IPS DF 4.7 (cell line): ENCODE measurements around the gene SPNS3.

Experiments used
- DNase-seq: peaks from one replicate; pipeline ENCODE4 v3.0.0-alpha.2; 2013; ENCODE audit warnings: low spot score; ENCODE audit errors: extremely low read depth

The SPNS3 gene

GRCh38 chr17:4529533-4530152 is 95.9 kb downstream of the SPNS3 start:
- DNase-seq, result no peak

- no peak for DNase-seq
These were observed 97.3 kb downstream of the SPNS3 start for GRCh38 chr17:4530799-4531730.

GRCh38 chr17:4531988-4532736 is 98.4 kb downstream of the SPNS3 start:
- DNase-seq, result no peak

GRCh38 chr17:4532860-4533522 is 99.3 kb downstream of the SPNS3 start:
- no peak for DNase-seq

GRCh38 chr17:4533523-4534504 is 100.1 kb downstream of the SPNS3 start:
- no peak for DNase-seq

GRCh38 chr17:4534515-4534914 is 100.8 kb downstream of the SPNS3 start:
- no peak for DNase-seq

GRCh38 chr17:4534928-4535666 is 101.4 kb downstream of the SPNS3 start:
- DNase-seq, result no peak

- DNase-seq, result no peak
These were observed 102.0 kb downstream of the SPNS3 start for GRCh38 chr17:4535667-4536258.

GRCh38 chr17:4536259-4536741 is 102.6 kb downstream of the SPNS3 start:
- no peak for DNase-seq

GRCh38 chr17:4536742-4537411 is 103.1 kb downstream of the SPNS3 start:
- DNase-seq, result no peak
